ENCODE measurements around the gene HIVEP1. TPM values are rescaled to one million over a fixed set of nuclear protein-coding genes. Genes with fewer than 3 reads are reported as not detected.

HIVEP1 gene
- total RNA-seq, 1 donor from 2014 or later = 15.2 TPM

DNA sequence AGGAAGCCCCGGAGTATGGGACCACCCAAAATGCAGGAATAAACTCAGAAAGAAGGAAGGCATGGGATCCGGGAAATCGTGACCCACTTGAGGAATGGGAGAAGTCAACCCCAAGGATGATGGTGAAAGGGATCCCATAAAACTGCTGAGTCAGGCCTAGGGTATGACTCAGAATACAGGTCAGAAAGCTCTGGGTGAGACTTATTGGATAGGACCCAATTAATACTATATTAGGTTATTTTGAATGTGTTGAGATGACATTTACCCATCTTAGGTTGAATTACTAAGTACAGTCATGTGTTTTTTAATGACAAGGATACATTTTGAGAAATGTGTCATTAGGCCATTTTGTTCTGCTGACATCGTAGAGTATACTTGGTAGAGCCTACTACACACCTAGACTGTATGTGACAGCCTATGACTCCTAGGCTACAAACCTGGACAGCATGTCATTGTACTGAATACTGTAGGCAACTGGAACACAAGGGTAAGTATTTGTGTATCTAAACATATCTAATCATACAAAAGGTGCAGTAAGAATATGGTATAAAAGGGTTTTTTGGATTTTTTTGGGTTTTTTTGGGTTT is 17.1 kb upstream of the HIVEP1 start:
- no peak for DNase-seq (ENCODE audit: low spot score)

DNA sequence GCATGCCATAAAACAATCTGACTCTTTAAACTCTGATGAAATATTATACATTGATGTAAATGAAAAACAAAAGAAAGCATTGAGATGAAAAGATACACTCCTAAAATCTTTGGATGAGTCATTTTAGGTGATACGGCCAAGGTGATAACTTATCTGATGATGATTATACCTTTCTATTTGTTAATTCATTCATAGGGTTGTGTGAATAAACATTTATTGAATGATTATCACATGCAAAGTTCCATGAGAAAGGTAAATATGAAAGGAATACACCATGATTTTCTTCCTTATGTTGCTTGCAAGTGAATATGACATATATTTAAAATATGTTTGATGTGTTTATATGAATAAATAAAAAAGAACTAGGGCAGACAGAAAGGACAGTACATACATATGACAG is 15.4 kb upstream of the HIVEP1 start:
- DNase-seq (ENCODE audit: low spot score) = no peak

GRCh38 chr6:11999246-11999645 is 12.9 kb upstream of the HIVEP1 start:
- DNase-seq (ENCODE audit: low spot score) = no peak

DNA sequence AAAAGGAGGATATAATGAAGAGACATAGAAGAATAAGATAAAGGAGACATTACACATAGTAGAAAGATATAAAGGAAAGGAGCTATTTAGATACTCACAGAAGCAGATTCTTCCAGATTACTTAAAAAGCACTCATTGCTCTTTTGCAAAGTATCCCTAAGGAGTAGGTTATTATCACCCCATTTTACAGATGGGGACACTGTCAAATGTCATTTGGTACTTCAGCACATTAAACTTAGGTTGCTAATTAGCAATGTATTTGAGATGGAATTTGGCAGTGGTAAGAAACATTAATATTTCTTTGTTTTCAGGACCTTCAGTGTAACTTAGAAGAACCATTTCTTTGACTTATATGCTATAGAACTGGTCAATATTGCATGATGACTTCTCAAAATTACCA is 11.9 kb upstream of the HIVEP1 start:
- no peak for DNase-seq (ENCODE audit: low spot score)

DNA sequence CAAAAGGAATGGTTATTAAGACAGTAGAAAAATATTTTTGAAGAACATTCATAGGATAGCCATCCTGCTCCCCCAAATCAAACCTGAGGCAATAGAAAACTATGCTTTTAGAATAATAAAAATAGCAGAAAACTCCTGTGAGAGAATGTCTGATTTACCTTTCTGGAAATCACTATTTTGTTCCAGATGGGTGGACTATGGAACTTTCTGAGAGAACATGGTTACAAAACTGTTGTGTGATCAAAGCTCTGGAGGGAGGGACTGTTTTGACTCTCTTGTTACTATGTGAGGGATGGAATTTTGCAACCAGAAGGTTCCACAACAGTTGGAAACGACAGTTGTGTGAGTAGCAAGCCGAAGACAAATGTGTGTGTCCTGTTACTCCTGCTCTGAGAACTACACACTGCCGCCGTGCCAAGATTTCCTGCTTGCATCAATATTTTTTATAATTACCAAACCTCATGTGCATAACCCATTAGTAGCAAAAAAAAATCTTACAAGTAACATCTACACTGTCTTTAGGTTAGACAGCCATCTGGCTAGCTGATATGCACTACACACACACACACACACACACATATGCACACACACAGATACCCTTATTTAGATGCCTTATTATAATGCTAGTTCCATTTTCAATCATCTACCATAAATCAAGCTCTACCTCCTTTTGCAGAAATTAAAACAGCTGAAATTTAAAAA is 11.0 kb upstream of the HIVEP1 start:
- DNase-seq (ENCODE audit: low spot score) = no peak

GRCh38 chr6:12001706-12002435 is 10.2 kb upstream of the HIVEP1 start:
- no peak for DNase-seq (ENCODE audit: low spot score)

- DNase-seq (ENCODE audit: low spot score) = no peak
Measured at GRCh38 chr6:12007473-12007872, 4.6 kb upstream of the HIVEP1 start.

DNA sequence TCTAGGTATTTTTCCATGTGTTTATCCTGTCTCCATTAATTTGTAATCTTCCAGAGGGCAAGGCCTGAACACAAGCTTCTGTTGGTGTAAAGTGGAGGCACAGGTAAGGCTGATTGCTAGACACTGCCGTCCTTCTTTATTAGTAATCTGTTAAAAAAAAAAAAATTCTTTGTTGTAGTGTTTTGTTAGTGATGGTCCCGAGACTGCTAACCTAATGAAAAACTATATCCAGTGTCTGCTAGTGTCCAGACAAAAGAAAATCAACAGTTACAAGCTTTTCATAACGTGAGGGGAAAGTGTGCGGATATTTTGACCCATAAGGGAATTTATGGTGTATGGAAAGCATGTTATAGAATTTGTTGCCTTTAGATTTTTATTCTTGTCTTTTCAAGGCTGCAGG is 4.2 kb upstream of the HIVEP1 start:
- no peak for DNase-seq (ENCODE audit: low spot score)

DNA sequence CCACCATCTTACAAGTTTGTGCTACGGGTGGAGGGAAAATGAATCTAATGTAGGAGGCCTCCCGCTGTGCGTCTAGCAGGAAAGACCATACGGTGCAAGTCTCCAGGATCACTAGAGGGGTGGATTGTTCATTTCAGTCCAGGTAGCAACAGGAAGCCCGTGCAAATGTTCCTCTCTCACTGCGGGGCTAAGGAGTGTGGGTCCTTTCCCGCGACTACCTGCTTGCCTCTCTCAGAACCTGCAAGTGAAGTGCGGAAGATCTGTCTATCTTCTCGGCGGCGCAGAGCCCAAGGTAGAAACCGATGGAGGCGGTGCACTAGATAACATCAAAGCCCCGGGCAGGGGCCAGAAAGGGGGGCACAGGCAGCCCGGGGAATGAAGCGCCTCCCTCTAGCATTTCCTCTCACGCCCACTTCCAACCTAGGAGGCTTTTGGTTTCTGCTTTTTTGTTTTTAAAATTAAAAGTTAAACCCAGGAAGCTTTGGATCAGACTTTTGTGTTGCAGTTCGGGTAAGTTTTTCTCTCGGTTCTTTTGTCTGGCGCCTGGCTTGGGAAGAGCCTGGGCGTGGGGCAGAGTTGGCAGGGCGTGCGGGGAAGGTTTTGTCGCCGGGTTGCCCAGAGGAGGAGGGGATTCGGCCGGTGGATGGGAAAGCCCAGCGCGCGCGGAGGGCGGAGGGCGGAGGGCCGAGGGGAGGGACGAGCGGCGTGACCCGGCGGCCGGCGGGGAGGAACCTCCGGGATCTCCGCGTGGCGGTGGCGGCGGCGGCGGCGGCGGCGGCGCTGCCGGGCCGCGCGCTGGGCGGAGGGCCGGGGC is 3.5 kb upstream of the HIVEP1 start:
- peak; percentile 70 for DNase-seq (ENCODE audit: low spot score)

- DNase-seq (ENCODE audit: low spot score) = no peak
Measured at GRCh38 chr6:12009180-12009685, 2.9 kb upstream of the HIVEP1 start.

GRCh38 chr6:12009876-12010634 is 2.1 kb upstream of the HIVEP1 start:
- no peak for DNase-seq (ENCODE audit: low spot score)

DNA sequence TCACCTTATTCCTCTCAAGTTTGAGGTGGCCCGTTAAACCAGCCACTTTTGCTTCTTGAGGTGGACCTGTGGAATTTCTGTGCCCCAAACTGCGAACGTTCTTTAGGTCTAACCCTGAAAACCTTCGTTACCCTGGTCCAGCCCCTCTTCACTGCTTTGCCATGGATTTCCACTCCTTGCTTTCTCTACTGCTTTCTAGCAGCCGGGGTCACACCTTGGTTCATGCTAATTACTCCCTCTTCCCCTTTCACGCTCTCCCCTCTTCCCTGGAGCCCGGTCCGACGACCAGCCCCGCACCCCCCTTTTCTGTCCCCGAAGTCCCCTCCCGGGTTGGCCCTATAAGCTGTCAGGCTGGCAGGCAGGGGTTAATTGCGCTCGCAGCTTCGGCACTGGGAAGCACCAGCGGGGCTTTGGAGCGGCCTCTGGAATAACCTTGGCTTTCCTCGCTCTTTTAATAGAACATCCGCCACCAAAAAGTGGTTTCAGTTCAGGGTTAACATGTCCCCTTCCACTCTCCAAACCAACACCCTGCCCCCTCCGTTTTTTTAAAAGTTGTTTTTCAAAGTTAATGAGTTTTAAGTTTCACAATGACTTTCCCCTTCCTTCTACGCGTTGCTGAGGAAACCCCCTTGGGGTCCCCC is 1.4 kb upstream of the HIVEP1 start:
- DNase-seq (ENCODE audit: low spot score) = peak; percentile 66

- DNase-seq (ENCODE audit: low spot score) = peak; percentile 98
Measured at GRCh38 chr6:12011276-12012037, 655 bp upstream of the HIVEP1 start.

GRCh38 chr6:12012558-12013306 is 620 bp downstream of the HIVEP1 start:
- DNase-seq (ENCODE audit: low spot score) = peak; percentile 54

- no peak for DNase-seq (ENCODE audit: low spot score)
Measured at GRCh38 chr6:12013307-12013719, 1.2 kb downstream of the HIVEP1 start.

GRCh38 chr6:12014027-12014872 is 2.1 kb downstream of the HIVEP1 start:
- no peak for DNase-seq (ENCODE audit: low spot score)

GRCh38 chr6:12014873-12015149 is 2.7 kb downstream of the HIVEP1 start:
- DNase-seq (ENCODE audit: low spot score) = no peak

DNA sequence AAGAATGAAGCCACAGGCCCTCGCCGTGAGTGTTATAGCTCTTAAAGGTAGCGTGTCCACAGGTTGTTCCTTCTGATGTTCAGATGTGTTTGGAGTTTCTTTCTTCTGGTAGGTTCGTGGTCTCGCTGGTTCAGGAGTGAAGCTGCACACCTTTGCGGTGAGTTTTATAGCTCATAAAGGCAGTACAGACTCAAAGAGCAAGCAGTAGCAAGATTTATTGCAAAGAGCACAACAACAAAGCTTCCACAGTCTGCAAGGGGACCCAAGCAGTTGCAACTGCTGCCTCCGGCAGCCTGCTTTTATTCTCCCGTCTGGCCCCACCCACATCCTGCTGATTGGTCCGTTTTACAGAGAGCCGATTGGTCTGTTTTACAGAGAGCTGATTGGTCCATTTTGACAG is 5.2 kb downstream of the HIVEP1 start:
- DNase-seq (ENCODE audit: low spot score) = no peak
